ENCODE results near the gene UQCC5.

The UQCC5 gene

GRCh38 chr3:52551118-52551517, 14.7 kb downstream of the UQCC5 start:
- Histone ChIP-seq H3K36me3 (ENCODE audit: control insufficient read depth, insufficient read depth, low read length) (peaks cover 16% of the 10 kb centered on the region), H3K4me3 (replicated peaks; ENCODE audit: low read depth, low read length) (no peak overlapping the region), H3K27me3 (replicated peaks; ENCODE audit: control insufficient read depth, insufficient read depth, low read length) (no peaks in the 10 kb centered on the region)
- DNase-seq (ENCODE audit: extremely low read depth, insufficient read length) = no peak
- TF ChIP-seq CTCF (IDR thresholded peaks at IDR 0.05; ENCODE audit: insufficient read depth, low read length, poor library complexity, severe bottlenecking) = no peak

- TF ChIP-seq CTCF (IDR thresholded peaks at IDR 0.05; ENCODE audit: insufficient read depth, low read length, poor library complexity, severe bottlenecking) = no peak
- Histone ChIP-seq H3K4me3 (replicated peaks; ENCODE audit: low read depth, low read length) (no peak overlapping the region), H3K36me3 (ENCODE audit: control insufficient read depth, insufficient read depth, low read length) (peaks cover 17% of the 10 kb centered on the region), H3K27me3 (replicated peaks; ENCODE audit: control insufficient read depth, insufficient read depth, low read length) (no peaks in the 10 kb centered on the region)
- DNase-seq (ENCODE audit: extremely low read depth, insufficient read length) = no peak
Measured at GRCh38 chr3:52552089-52552488, 15.7 kb downstream of the UQCC5 start.

- Histone ChIP-seq H3K36me3 (ENCODE audit: control insufficient read depth, insufficient read depth, low read length) (peaks cover 26% of the 10 kb centered on the region), H3K4me3 (replicated peaks; ENCODE audit: low read depth, low read length) (no peak overlapping the region), H3K27me3 (replicated peaks; ENCODE audit: control insufficient read depth, insufficient read depth, low read length) (no peaks in the 10 kb centered on the region)
- no peak for TF ChIP-seq CTCF (IDR thresholded peaks at IDR 0.05; ENCODE audit: insufficient read depth, low read length, poor library complexity, severe bottlenecking)
- DNase-seq (ENCODE audit: extremely low read depth, insufficient read length) = no peak
Measured at GRCh38 chr3:52554026-52554755, 17.8 kb downstream of the UQCC5 start.

GRCh38 chr3:52555056-52555455, 18.7 kb downstream of the UQCC5 start:
- peaks cover 28% of the 10 kb centered on the region for H3K36me3 ChIP-seq (ENCODE audit: control insufficient read depth, insufficient read depth, low read length)
- DNase-seq (ENCODE audit: extremely low read depth, insufficient read length) = no peak
- no peak for TF ChIP-seq CTCF (IDR thresholded peaks at IDR 0.05; ENCODE audit: insufficient read depth, low read length, poor library complexity, severe bottlenecking)
- H3K4me3 ChIP-seq (replicated peaks; ENCODE audit: low read depth, low read length) = no peak overlapping the region
- no peaks in the 10 kb centered on the region for H3K27me3 ChIP-seq (replicated peaks; ENCODE audit: control insufficient read depth, insufficient read depth, low read length)

GRCh38 chr3:52557011-52557960, 20.9 kb downstream of the UQCC5 start:
- Histone ChIP-seq H3K4me3 (replicated peaks; ENCODE audit: low read depth, low read length) (no peak overlapping the region), H3K36me3 (ENCODE audit: control insufficient read depth, insufficient read depth, low read length) (peaks cover 25% of the 10 kb centered on the region), H3K27me3 (replicated peaks; ENCODE audit: control insufficient read depth, insufficient read depth, low read length) (no peaks in the 10 kb centered on the region)
- TF ChIP-seq CTCF (IDR thresholded peaks at IDR 0.05; ENCODE audit: insufficient read depth, low read length, poor library complexity, severe bottlenecking) = no peak
- no peak for DNase-seq (ENCODE audit: extremely low read depth, insufficient read length)
